Endothelial cell of umbilical vein (primary cell): Measurements from ENCODE around the gene TRAF3. TPM values are rescaled to one million over a fixed set of nuclear protein-coding genes. Genes with fewer than 3 reads are reported as not detected.

Experiments used
- BruUV-seq: library from RNA; stranded (reverse); fragments of 400-500 nt; replicated peaks from 2 replicates; lab custom pipeline; 2021; lab: Mats Ljungman, UMichigan
- CTCF ChIA-PET: fragments of 300-600, 350-600 bp; sonication (Branson Sonifier 250); formaldehyde crosslinking; loops from one replicate; lab custom pipeline; 2021; ENCODE audit warnings: antibody characterized with exemption, inconsistent platforms; lab: Charles Lee
- POLR2A ChIA-PET: fragments of 300-600, 350-600 bp; sonication (Branson Sonifier 250); formaldehyde crosslinking; loops from one replicate; lab custom pipeline; 2021; ENCODE audit warnings: antibody characterized with exemption, inconsistent platforms; lab: Charles Lee
- DNase-seq: peaks from one replicate; pipeline ENCODE4 v3.0.0-alpha.2; 2011; ENCODE audit warnings: low read depth, low spot score
- FAIRE-seq: peaks from 2 replicates; lab custom pipeline; 2011; peaks lifted over from hg19 to GRCh38; lab: Jason Lieb, UNC
- H2AFZ ChIP-seq: 2 replicates; pipeline ENCODE4 v1.6.0; 2012; ENCODE audit warnings: low read depth, low read length, control low read depth, inconsistent platforms
- H3K27ac ChIP-seq: 2 replicates; pipeline ENCODE4 v1.5.1; 2011; ENCODE audit warnings: low read depth, mild to moderate bottlenecking, control low read depth, low read length, moderate library complexity; ENCODE audit not compliant: insufficient read depth
- H3K27me3 ChIP-seq, 2 experiments: 2 replicates each; pipeline versions ENCODE4 v1.6.0 to v1.6.1; 2011; ENCODE audit warnings: low read length in 2 of 2, mixed read lengths in 1 of 2; ENCODE audit not compliant: control insufficient read depth in 2 of 2, insufficient read depth in 2 of 2
- H3K36me3 ChIP-seq, 2 experiments: 2 replicates in 1 of 2; 3 replicates in 1 of 2; pipeline ENCODE4 v1.5.1; 2011; ENCODE audit warnings: low read length in 2 of 2, mild to moderate bottlenecking in 1 of 2, moderate library complexity in 1 of 2; ENCODE audit not compliant: control insufficient read depth in 2 of 2, insufficient read depth in 2 of 2; ENCODE audit errors: extremely low read depth in 1 of 2
- H3K4me1 ChIP-seq: 3 replicates; pipeline ENCODE4 v1.5.1; 2011; ENCODE audit warnings: mild to moderate bottlenecking, low read length; ENCODE audit not compliant: control insufficient read depth, insufficient read depth; ENCODE audit errors: extremely low read depth
- H3K4me2 ChIP-seq: 2 replicates; pipeline ENCODE4 v1.6.1; 2011; ENCODE audit warnings: low read length, control low read depth, mixed read lengths; ENCODE audit not compliant: insufficient read depth
- H3K4me3 ChIP-seq, 3 experiments: fragments of 200-600 bp in 1 of 3; sonication (generic), shearing (Covaris generic) in 1 of 3; replicated peaks in 1 of 3; 2 replicates each; pipeline ENCODE4 v1.5.1; 2011 to 2016; ENCODE audit warnings: control low read depth in 3 of 3, low read length in 3 of 3, mild to moderate bottlenecking in 2 of 3, inconsistent platforms in 1 of 3, low read depth in 1 of 3, moderate library complexity in 1 of 3; ENCODE audit not compliant: insufficient read depth in 1 of 3
- H3K79me2 ChIP-seq: 2 replicates; pipeline ENCODE4 v1.6.0; 2012; ENCODE audit warnings: low read length, inconsistent platforms; ENCODE audit not compliant: control insufficient read depth, insufficient read depth
- H3K9ac ChIP-seq: replicated peaks from 2 replicates; pipeline ENCODE3; 2011; ENCODE audit warnings: low read length, control low read depth; ENCODE audit not compliant: insufficient read depth; ENCODE audit errors: extremely low read depth
- H3K9me1 ChIP-seq: replicated peaks from 3 replicates; pipeline ENCODE4 v1.6.0; 2011; ENCODE audit warnings: mild to moderate bottlenecking, low read length; ENCODE audit not compliant: control insufficient read depth, insufficient read depth; ENCODE audit errors: extremely low read depth
- H3K9me3 ChIP-seq: replicated peaks from 2 replicates; pipeline ENCODE4 v1.5.1; 2012; ENCODE audit warnings: low read length, inconsistent platforms; ENCODE audit not compliant: control insufficient read depth, insufficient read depth
- H4K20me1 ChIP-seq: replicated peaks from 2 replicates; pipeline ENCODE3; 2011; ENCODE audit warnings: mild to moderate bottlenecking, low read length; ENCODE audit not compliant: control insufficient read depth, insufficient read depth; ENCODE audit errors: extremely low read depth
- CTCF ChIP-seq, 2 donors: IDR thresholded peaks; 1 replicate in 1 of 2; 2 replicates in 1 of 2; pipeline ENCODE4 v1.5.1; 2011; ENCODE audit warnings: low read length in 2 of 2, mild to moderate bottlenecking in 2 of 2, moderate library complexity in 2 of 2, control low read depth in 1 of 2, inconsistent platforms in 1 of 2, low read depth in 1 of 2; ENCODE audit not compliant: insufficient read depth in 1 of 2; ENCODE audit errors: extremely low read depth in 1 of 2
- EZH2 ChIP-seq: IDR thresholded peaks from 2 replicates; pipeline ENCODE4 v1.6.1; 2012; ENCODE audit warnings: borderline replicate concordance, low read depth, mild to moderate bottlenecking, moderate library complexity, low read length, inconsistent platforms; ENCODE audit not compliant: severe bottlenecking
- FOS ChIP-seq: IDR thresholded peaks from 2 replicates; pipeline ENCODE4 v1.6.1; 2011; ENCODE audit warnings: mild to moderate bottlenecking, low read length, moderate library complexity, borderline replicate concordance; ENCODE audit not compliant: insufficient read depth
- GATA2 ChIP-seq: IDR thresholded peaks from 2 replicates; pipeline ENCODE4 v1.7.0; 2011; ENCODE audit warnings: low read depth, mild to moderate bottlenecking, moderate library complexity, mixed read lengths, low read length; ENCODE audit not compliant: insufficient read length, insufficient read depth
- JUN ChIP-seq: IDR thresholded peaks from 2 replicates; pipeline ENCODE4 v1.6.1; 2011; ENCODE audit warnings: borderline replicate concordance, low read depth; ENCODE audit not compliant: insufficient read length, insufficient read depth
- MAX ChIP-seq: IDR thresholded peaks from 2 replicates; pipeline ENCODE4 v1.6.1; 2011; ENCODE audit not compliant: insufficient read depth, insufficient read length
- MYC ChIP-seq: IDR thresholded peaks from one replicate; pipeline ENCODE4 v1.6.1; 2011; ENCODE audit warnings: mild to moderate bottlenecking, low read depth, low read length
- POLR2A ChIP-seq: IDR thresholded peaks from 2 replicates; pipeline ENCODE4 v1.6.1; 2012; ENCODE audit warnings: low read depth, mild to moderate bottlenecking, control low read depth, low read length
- POLR2AphosphoS5 ChIP-seq: IDR thresholded peaks from 2 replicates; pipeline ENCODE4 v1.6.1; 2012; ENCODE audit warnings: low read depth, mild to moderate bottlenecking, control low read depth, low read length, moderate library complexity; ENCODE audit not compliant: insufficient read depth
- dilution Hi-C: fragments of 300-500 bp; cut with MboI; formaldehyde crosslinking; loops from one replicate; pipeline ENCODE4 v1.15.0; 2019; ENCODE audit warnings: low sequenced_read_pairs; ENCODE audit not compliant: extremely low pct_ligation_motif_present
- intact Hi-C: fragments of 100-400 bp; cut with micrococcal nuclease; formaldehyde crosslinking; loops from one replicate; pipeline ENCODE4 v1.10.0; 2022
- polyA plus RNA-seq, 4 experiments: library from polyadenylated mRNA; depleted of rRNA in 3 of 4; stranded (reverse) in 3 of 4; unstranded in 1 of 4; fragments of >200 nt; gene quantifications; 2 replicates each; pipeline versions ENCODE4 v1.2.1 to v1.2.3, GENCODE V29; 2011 to 2012; ENCODE audit warnings: missing spikeins in 1 of 4
- total RNA-seq: library from RNA; stranded (reverse); gene quantifications from 2 replicates; pipeline ENCODE4 v1.2.3, GENCODE V29; 2021

TRAF3 gene
- total and polyA plus RNA-seq, 2 donors (not counting 3 experiments of a cell fraction or from before 2014, with no cell fraction given): 14.4 to 27.6 TPM

GRCh38 chr14:102954081-102954789, 177.0 kb downstream of the TRAF3 start:
- no peak overlapping the region for H2AFZ ChIP-seq
- no peaks in the 10 kb centered on the region for H3K4me1 ChIP-seq
- FAIRE-seq (no peak), DNase-seq (no peak)
- ChIA-PET POLR2A (interaction anchor here (0.6 kb wide), 1 partner anchor 901 kb away, joined by 3 read pairs; no protein-coding TSS in a partner anchor), CTCF (interaction anchor here (1.0 kb wide), 1 partner anchor 260 kb away, joined by 3 read pairs; no protein-coding TSS in a partner anchor)
- no peak overlapping the region for H3K4me2 ChIP-seq
- no TSS peak for BruUV-seq
- H3K27me3 ChIP-seq: no peaks in the 10 kb centered on the region
- no peak overlapping the region for H3K4me3 ChIP-seq
- H3K9ac ChIP-seq: no peak overlapping the region
- peaks cover 25 to 63% of the 10 kb centered on the region in 2 experiments for H3K36me3 ChIP-seq
- no peaks in the 10 kb centered on the region for H3K9me3 ChIP-seq
- H3K79me2 ChIP-seq: no peaks in the 10 kb centered on the region
- TF ChIP-seq EZH2 (no peak), CTCF (IDR thresholded peaks at IDR 0.05; ENCODE audit: extremely low read depth in 1 of 2, insufficient read depth in 1 of 2, low read depth in 1 of 2, low read length in 2 of 2) (no peak), MYC (no peak), MAX (no peak), POLR2AphosphoS5 (no peak), GATA2 (no peak), FOS (no peak), JUN (no peak), POLR2A (no peak)
- no peaks in the 10 kb centered on the region for H4K20me1 ChIP-seq
- intact Hi-C loops: no loop called here
- dilution Hi-C loops: no loop called here
- H3K9me1 ChIP-seq: no peaks in the 10 kb centered on the region
- H3K27ac ChIP-seq: no peak overlapping the region
